ENCODE data around the gene PSMG1. TPM values are rescaled to one million over a fixed set of nuclear protein-coding genes. Genes with fewer than 3 reads are reported as not detected.

The PSMG1 gene
- total and polyA plus RNA-seq, 9 of the 15 experiments (the other 6 are each of a cell fraction or from before 2014, with no cell fraction given) = 54.5 to 427 (median 328) TPM

DNA sequence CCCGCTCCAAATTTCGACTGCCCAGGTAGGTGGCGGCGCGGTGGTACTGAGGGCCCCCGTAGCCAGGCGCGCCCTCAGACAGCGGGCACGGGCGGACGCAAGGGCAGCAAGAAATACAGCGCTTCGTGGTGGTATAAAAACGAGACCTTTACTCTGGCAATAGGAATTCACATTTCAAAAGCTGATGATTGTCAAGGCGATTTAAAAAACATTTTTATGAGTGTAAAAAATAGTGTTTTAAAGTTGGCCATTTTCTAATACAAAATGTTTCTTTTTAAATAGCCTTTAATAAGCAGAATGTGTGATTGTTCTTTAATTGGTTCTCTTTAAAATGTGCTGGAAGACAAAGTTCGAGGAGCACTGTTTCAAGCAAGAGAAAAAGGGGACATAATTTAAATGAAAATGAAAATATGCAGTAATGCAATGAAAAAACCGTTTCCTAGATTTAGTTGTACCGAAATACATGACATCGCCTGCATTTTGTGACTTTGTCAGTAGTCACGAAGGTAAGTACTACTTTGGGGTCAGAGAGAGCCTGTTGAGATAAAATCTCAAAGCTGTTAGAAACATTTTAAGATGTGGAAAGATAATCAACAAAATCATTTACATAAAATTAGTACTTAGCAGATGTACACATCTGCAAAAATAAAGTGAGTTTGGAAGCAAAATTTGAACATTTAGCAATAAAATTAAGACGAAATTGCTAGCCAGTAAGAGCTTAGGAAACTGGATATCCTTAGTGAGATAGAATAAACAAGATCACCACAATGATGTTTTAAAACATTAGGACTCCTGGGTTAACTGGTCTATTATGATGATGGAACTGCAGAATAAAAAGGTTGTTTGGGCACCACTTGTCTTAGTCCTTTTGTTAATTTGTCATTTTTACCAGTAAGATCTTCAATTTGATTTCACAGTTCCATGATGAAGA, 1.1 kb upstream of the PSMG1 start (continued):
- TF ChIP-seq ZBTB40 (IDR thresholded peaks at IDR 0.05) (0 out of 2 replicates have a peak, but pooled peaks have one; percentile 33), ZBTB40 (CRISPR knock-in tag; IDR thresholded peaks at IDR 0.05) (no peak), SREBF1 (IDR thresholded peaks at IDR 0.05; ENCODE audit: borderline replicate concordance, low read depth, low read length) (no peak), SMARCA4 (IDR thresholded peaks at IDR 0.05) (peak; percentile 18), HNRNPLL (IDR thresholded peaks at IDR 0.05; ENCODE audit: low read depth, low read length, poor library complexity, severe bottlenecking) (no peak), CHD2 (IDR thresholded peaks at IDR 0.05; ENCODE audit: low read depth, low read length) (no peak), ZBTB1 (CRISPR knock-in tag; IDR thresholded peaks at IDR 0.05; ENCODE audit: borderline replicate concordance, low read depth) (0 out of 2 replicates have a peak, but pooled peaks have one; percentile 8), ZNF707 (CRISPR knock-in tag; conservative IDR thresholded peaks at IDR 0.05) (no peak), ZNF280A (IDR thresholded peaks at IDR 0.05; ENCODE audit: low read depth, partially characterized antibody) (no peak), SUPT5H (IDR thresholded peaks at IDR 0.05) (0 out of 2 replicates have a peak, but pooled peaks have one; percentile 54), THAP7 (CRISPR knock-in tag; IDR thresholded peaks at IDR 0.05) (no peak), ESRRB (CRISPR knock-in tag; IDR thresholded peaks at IDR 0.05; ENCODE audit: borderline replicate concordance) (no peak), SMARCC2 (IDR thresholded peaks at IDR 0.05; ENCODE audit: low read depth) (peak; percentile 44; the same call in 1 of the 2 replicates)
- TF ChIP-seq, protein P1, sequence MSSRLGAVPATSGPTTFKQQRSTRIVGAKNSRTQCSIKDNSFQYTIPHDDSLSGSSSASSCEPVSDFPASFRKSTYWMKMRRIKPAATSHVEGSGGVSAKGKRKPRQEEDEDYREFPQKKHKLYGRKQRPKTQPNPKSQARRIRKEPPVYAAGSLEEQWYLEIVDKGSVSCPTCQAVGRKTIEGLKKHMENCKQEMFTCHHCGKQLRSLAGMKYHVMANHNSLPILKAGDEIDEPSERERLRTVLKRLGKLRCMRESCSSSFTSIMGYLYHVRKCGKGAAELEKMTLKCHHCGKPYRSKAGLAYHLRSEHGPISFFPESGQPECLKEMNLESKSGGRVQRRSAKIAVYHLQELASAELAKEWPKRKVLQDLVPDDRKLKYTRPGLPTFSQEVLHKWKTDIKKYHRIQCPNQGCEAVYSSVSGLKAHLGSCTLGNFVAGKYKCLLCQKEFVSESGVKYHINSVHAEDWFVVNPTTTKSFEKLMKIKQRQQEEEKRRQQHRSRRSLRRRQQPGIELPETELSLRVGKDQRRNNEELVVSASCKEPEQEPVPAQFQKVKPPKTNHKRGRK (tag; IDR thresholded peaks at IDR 0.05) = peak; percentile 15; the same call in 1 of the 2 replicates
